K562 (cell line): ENCODE results near the gene GLI1. TPM values are rescaled to one million over a fixed set of nuclear protein-coding genes. Genes with fewer than 3 reads are reported as not detected.
A peak's percentile ranks its signal among the peaks of the same experiment; 100 is the strongest.

Experiments
- CREB1 ChIP-seq, 2 experiments: sonication (generic) in 1 of 2; formaldehyde crosslinking in 1 of 2; IDR thresholded peaks; 2 replicates each; pipeline versions ENCODE4 v1.6.1 to v1.8.0; 2012 to 2022; ENCODE audit warnings: inconsistent platforms in 1 of 2, mild to moderate bottlenecking in 1 of 2, missing genetic modification reagents in 1 of 2, moderate library complexity in 1 of 2
- CREBBP ChIP-seq: IDR thresholded peaks from one replicate; pipeline ENCODE4 v1.6.1; 2012; ENCODE audit warnings: low read depth, mild to moderate bottlenecking, control low read depth, inconsistent platforms, low read length
- ELF2 ChIP-seq: fragments of 250-450 bp; sonication (Bioruptor Pico); IDR thresholded peaks from 2 replicates; pipeline ENCODE4 v1.5.0; 2021; ENCODE audit warnings: mild to moderate bottlenecking
- FOXA3 ChIP-seq, 2 experiments: fragments of 450-650 bp in 1 of 2; sonication (generic) in 1 of 2; formaldehyde crosslinking; IDR thresholded peaks in 1 of 2; conservative IDR thresholded peaks in 1 of 2; 2 replicates each; pipeline versions ENCODE4 v1.4.0 to v1.8.0; 2020 to 2022; ENCODE audit warnings: mild to moderate bottlenecking in 2 of 2, missing genetic modification reagents in 1 of 2
- HES1 ChIP-seq: fragments of 450-650 bp; IDR thresholded peaks from 2 replicates; pipeline ENCODE4 v1.6.1; 2016; ENCODE audit warnings: low read depth, mild to moderate bottlenecking, moderate library complexity
- HMG20A ChIP-seq: fragments of 450-650 bp; formaldehyde crosslinking; conservative IDR thresholded peaks from 2 replicates; pipeline ENCODE4 v1.4.0; 2020; ENCODE audit warnings: mild to moderate bottlenecking, mixed read lengths
- KLF13 ChIP-seq: fragments of 450-650 bp; IDR thresholded peaks from 2 replicates; pipeline ENCODE4 v1.6.1; 2016; ENCODE audit warnings: missing genetic modification characterization, low read depth, mild to moderate bottlenecking, missing compliant biosample characterization, moderate library complexity, borderline replicate concordance
- MCM2 ChIP-seq: fragments of 450-650 bp; IDR thresholded peaks from 2 replicates; pipeline ENCODE4 v1.6.1; 2017; ENCODE audit warnings: low read depth, mild to moderate bottlenecking
- MTA1 ChIP-seq: fragments of 450-650 bp; IDR thresholded peaks from 2 replicates; pipeline ENCODE4 v1.6.1; 2017; ENCODE audit warnings: borderline replicate concordance
- NFATC3 ChIP-seq: fragments of 450-650 bp; IDR thresholded peaks from 2 replicates; pipeline ENCODE4 v1.6.1; 2017; ENCODE audit warnings: mild to moderate bottlenecking
- NR4A1 ChIP-seq, 2 experiments: fragments of 250-450 bp in 1 of 2; fragments of 450-650 bp in 1 of 2; sonication (Bioruptor Pico) in 1 of 2; IDR thresholded peaks; 2 replicates each; pipeline versions ENCODE4 v1.4.0 to v1.6.1; 2016 to 2020; ENCODE audit warnings: mild to moderate bottlenecking in 2 of 2, missing compliant biosample characterization in 1 of 2, missing genetic modification characterization in 1 of 2, moderate library complexity in 1 of 2
- POLR2G ChIP-seq: fragments of 200-400 bp; formaldehyde crosslinking; IDR thresholded peaks from 2 replicates; pipeline ENCODE4 v1.6.1; 2017; ENCODE audit warnings: low read depth, mild to moderate bottlenecking, antibody characterized with exemption, low read length, moderate library complexity
- SPI1 ChIP-seq: IDR thresholded peaks from 2 replicates; pipeline ENCODE4 v1.6.1; 2011; ENCODE audit warnings: low read depth, low read length, control low read depth, borderline replicate concordance
- SREBF1 ChIP-seq: fragments of 150-350 bp; IDR thresholded peaks from 2 replicates; pipeline ENCODE4 v1.6.1; 2014; ENCODE audit warnings: antibody characterized with exemption, low read depth, low read length, borderline replicate concordance
- STAT5A ChIP-seq: IDR thresholded peaks from 2 replicates; pipeline ENCODE4 v1.6.1; 2012; ENCODE audit warnings: low read length, inconsistent platforms, borderline replicate concordance
- TAF1 ChIP-seq: IDR thresholded peaks from 2 replicates; pipeline ENCODE4 v1.6.1; 2011; ENCODE audit warnings: mild to moderate bottlenecking, low read length, moderate library complexity; ENCODE audit not compliant: insufficient read depth, control insufficient read depth, severe bottlenecking; ENCODE audit errors: extremely low read depth
- XRCC5 ChIP-seq: fragments of 200-400 bp; formaldehyde crosslinking; IDR thresholded peaks from 2 replicates; pipeline ENCODE4 v1.6.1; 2017; ENCODE audit warnings: low read depth, mild to moderate bottlenecking, low read length
- ZBTB2 ChIP-seq: fragments of 450-650 bp; IDR thresholded peaks from 2 replicates; pipeline ENCODE4 v1.6.1; 2016; ENCODE audit warnings: antibody characterized with exemption
- ZEB2 ChIP-seq: fragments of 450-650 bp; IDR thresholded peaks from 2 replicates; pipeline ENCODE4 v1.6.1; 2016
- ZFP30 ChIP-seq: fragments of 250-450 bp; sonication (Bioruptor Pico); IDR thresholded peaks from 2 replicates; pipeline ENCODE4 v1.8.0; 2022; ENCODE audit warnings: moderate library complexity, mild to moderate bottlenecking, inconsistent platforms, borderline replicate concordance
- ZNF12 ChIP-seq: sonication (generic); formaldehyde crosslinking; IDR thresholded peaks from 2 replicates; pipeline ENCODE4 v1.4.0; 2020; ENCODE audit warnings: mild to moderate bottlenecking, missing genetic modification reagents
- ZNF212 ChIP-seq: fragments of 450-650 bp; formaldehyde crosslinking; IDR thresholded peaks from 2 replicates; pipeline ENCODE4 v1.4.0; 2020; ENCODE audit warnings: mild to moderate bottlenecking
- ZNF583 ChIP-seq: fragments of 250-450 bp; sonication (Bioruptor Pico); IDR thresholded peaks from 2 replicates; pipeline ENCODE4 v1.4.0; 2020
- ZNF780A ChIP-seq: fragments of 250-450 bp; sonication (Bioruptor Pico); IDR thresholded peaks from 2 replicates; pipeline ENCODE4 v1.5.0; 2021; ENCODE audit warnings: mild to moderate bottlenecking
- polyA plus RNA-seq, 8 experiments: library from polyadenylated mRNA; depleted of rRNA in 4 of 8; stranded (reverse) in 5 of 8; unstranded in 3 of 8; fragments of >200 nt; fragmentation: Nextera tagmentation in 2 of 8; fragmentation: Illumina TruSeq in 1 of 8; extraction: Ambion mirVana in 2 of 8; extraction: Trizol in 1 of 8; gene quantifications; 2 replicates each; pipeline versions ENCODE4 v1.2.1 to v1.2.3, GENCODE V29; 2011 to 2014; ENCODE audit warnings: inconsistent platforms in 1 of 8, missing spikeins in 1 of 8
- total RNA-seq, 7 experiments: library from RNA; depleted of rRNA in 6 of 7; stranded (reverse); fragments of >200 nt in 6 of 7; fragmentation: Illumina TruSeq in 2 of 7; extraction: Trizol in 2 of 7; gene quantifications; 2 replicates each; pipeline versions ENCODE4 v1.2.1 to v1.2.3, GENCODE V29; 2011 to 2021; ENCODE audit warnings: low replicate concordance in 1 of 7

Gene GLI1
- total and polyA plus RNA-seq, 9 of the 15 experiments (the other 6 are each of a cell fraction or from before 2014, with no cell fraction given): 0.24 to 3.7 (median 0.61) TPM

GRCh38 chr12:57515934-57516541 lies 56.5 kb downstream of the GLI1 start (continued):
- TF ChIP-seq ZBTB2: no peak
- no peak for TF ChIP-seq XRCC5
- peak; percentile 80; the same call in 1 of the 2 replicates for TF ChIP-seq SPI1
- TF ChIP-seq POLR2G: peak; percentile 27
- TF ChIP-seq HES1: no peak
- peak; percentile 53; the same call in 1 of the 2 replicates for TF ChIP-seq ZNF780A
- TF ChIP-seq ZEB2: peak; percentile 76
- 0 out of 4 replicates have a peak, but pooled peaks of 1 of the 2 experiments have one; percentile 23 for TF ChIP-seq FOXA3 (CRISPR knock-in tag; conservative IDR thresholded peaks at IDR 0.05 in 1 of 2, IDR thresholded peaks at IDR 0.05 in 1 of 2)
- TF ChIP-seq NFATC3: peak; percentile 90
- TF ChIP-seq ZNF212 (CRISPR knock-in tag): no peak
- peak; percentile 36; the same call in 1 of the 2 replicates for TF ChIP-seq CREB1 (IDR thresholded peaks at IDR 0.05)
- TF ChIP-seq CREB1 (CRISPR knock-in tag; IDR thresholded peaks at IDR 0.05): 0 out of 2 replicates have a peak, but pooled peaks have one; percentile 15
- TF ChIP-seq ZNF12 (CRISPR knock-in tag): no peak
- 0 out of 2 replicates have a peak, but pooled peaks have one; percentile 17 for TF ChIP-seq HMG20A (CRISPR knock-in tag)
- 0 out of 2 replicates have a peak, but pooled peaks have one; percentile 9 for TF ChIP-seq STAT5A
- TF ChIP-seq ELF2 (CRISPR knock-in tag): 0 out of 2 replicates have a peak, but pooled peaks have one; percentile 18
- no peak for TF ChIP-seq TAF1
- peak; percentile 24; the same call in 1 of the 2 replicates for TF ChIP-seq MTA1
- TF ChIP-seq NR4A1 (CRISPR knock-in tag; IDR thresholded peaks at IDR 0.05): no peak
- TF ChIP-seq NR4A1 (tag; IDR thresholded peaks at IDR 0.05): no peak
- no peak for TF ChIP-seq SREBF1
- no peak for TF ChIP-seq MCM2
- peak; percentile 77; the same call in 1 of the 2 replicates for TF ChIP-seq ZFP30 (CRISPR knock-in tag)
- no peak for TF ChIP-seq CREBBP
- no peak for TF ChIP-seq KLF13
- no peak for TF ChIP-seq ZNF583 (CRISPR knock-in tag)
